RPMI8226 (cell line): Measurements from ENCODE around the gene ZCCHC10.
"Not testable (repeated sequence)": the region's sequence is repeated elsewhere in the genome, so short reads cannot be mapped to it uniquely, and the experiment has no call there.

ENCODE experiments used
- DNase-seq: peaks from one replicate; pipeline ENCODE4 v3.0.0-alpha.2; 2015

Gene ZCCHC10

DNA sequence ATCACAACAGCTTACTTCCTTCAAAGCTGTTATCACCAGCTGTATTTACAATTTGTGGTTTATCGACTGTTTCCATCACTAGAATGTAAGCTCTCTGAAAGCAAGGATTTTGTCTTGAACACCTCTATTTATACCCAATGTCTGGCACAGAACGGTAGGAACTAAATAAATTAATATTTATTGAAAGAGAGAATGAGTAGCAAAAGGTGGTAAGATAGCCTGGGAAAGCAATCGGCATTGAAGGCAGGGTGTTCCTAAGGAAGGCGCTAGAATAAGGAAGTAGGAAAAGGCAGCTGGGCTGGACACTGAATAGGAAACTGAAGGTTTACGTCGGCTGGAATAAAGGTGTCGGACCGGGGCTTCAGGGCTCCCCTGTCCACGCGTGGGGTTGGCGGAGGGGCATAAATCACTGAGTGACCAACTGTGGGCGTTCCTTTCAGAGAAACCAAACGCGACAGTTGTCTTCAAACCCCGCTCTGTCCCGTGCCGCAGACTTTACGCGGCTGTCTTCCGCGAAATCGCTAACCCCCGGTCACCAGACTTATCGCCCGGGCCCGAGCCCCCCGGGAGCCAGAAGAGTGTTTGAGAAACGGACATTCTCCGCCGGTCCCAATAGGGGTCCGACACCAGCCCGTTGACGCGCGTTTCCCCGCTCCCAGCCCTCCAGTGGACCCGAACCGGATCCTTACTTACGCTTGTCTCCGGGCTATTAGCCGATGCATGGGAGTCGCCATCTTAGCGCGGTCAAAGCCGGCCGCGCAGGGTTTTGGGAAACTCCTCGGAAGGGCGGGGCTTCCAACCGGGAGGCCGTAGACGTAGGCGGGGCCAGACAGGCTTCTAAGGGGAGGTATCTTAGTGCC lies at the start of gene ZCCHC10:
TSS of gene ZCCHC10 (minus strand) at position 746 of the 860 bp plus-strand sequence. CDS start at position 734, 12 bp downstream.
- DNase-seq = peak; percentile 93

DNA sequence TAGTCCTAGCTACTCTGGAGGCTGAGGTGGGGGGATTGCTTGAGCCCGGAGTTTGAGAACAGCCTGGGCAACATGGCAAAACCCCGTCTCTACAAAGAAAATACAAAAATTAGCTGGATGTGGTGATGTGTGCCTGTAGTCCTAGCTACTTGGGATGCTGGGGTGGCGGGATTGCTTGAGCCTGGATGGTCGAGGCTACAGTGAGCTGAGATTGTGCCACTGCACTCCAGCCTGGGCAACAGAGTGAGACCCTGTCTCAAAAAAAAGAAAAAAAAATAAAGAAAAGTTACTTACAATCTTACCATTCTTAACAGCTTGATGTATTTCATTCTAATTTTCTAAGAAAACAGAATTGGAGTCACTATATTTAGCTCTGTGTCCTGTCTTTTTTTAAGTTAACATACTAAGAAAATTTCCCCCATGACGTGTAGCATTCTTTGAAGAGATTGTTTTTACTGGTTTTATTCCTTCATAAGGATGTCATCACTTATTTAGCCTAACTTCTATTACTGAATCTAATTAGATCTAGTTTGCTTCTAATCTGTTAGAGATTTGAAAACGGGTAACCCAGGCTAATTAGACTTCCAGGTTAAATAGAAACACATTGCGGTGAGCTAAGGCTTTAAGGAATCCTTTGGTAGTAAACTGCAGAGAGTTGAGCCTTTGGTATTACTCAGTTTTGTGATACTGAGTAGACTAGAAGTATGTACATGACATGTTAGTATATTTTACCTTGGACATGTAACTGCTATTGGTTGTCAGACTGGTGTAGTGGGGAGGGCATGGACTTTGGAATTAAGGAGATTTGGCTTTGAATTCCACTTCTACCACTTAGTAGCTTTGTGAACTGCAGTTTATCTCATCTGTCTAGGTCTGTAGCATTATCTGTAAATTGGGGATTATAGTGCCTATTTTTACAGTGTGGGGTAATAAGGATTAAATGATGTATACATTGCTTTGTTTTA lies 49.5 kb upstream of the ZCCHC10 start:
- no peak for DNase-seq

DNA sequence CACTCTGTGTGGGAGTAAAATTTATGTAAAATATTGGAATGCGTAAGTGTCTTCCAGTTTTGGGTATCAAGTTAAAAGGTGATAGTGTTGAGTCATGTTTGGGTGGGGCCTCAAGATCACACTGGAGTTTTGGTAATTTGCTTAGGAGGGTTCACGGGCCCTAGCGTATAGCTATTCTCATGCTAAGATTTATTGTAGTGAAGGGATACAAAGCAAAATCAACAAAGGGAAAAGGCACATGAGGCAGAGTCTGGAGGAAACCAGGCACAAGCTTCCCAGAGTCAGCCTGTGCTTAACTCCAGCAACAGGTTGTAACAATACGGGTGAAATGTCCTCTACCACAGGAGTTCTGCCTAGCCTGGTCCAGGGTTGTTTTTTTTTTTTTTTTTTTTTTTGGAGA lies 45.7 kb upstream of the ZCCHC10 start:
- DNase-seq = no peak

GRCh38 chr5:133066045-133066444 lies 39.7 kb upstream of the ZCCHC10 start:
- DNase-seq = no peak

- no peak for DNase-seq
These were observed 39.1 kb upstream of the ZCCHC10 start for GRCh38 chr5:133065471-133065870.

- DNase-seq = peak; percentile 70
These were observed 37.6 kb upstream of the ZCCHC10 start for GRCh38 chr5:133063965-133064364.

DNA sequence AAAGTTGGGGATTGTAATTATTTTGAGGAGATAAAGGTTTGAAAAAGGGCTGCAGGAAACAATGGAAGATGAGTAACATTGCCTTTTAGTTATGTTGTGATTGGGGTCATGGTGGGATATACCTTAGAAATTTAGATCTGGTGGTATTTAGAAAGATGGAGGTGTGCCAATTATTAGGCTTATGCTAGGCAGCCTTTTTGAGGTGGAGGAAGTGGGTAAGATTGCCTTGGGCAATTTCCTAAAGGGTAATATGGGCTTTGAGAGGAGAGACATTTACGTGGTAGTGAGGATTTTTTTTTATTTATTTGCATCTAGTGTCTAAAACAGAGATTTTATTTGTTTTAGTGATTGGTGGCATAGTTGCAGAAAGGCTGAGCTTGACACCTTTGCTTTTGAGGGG lies 35.9 kb upstream of the ZCCHC10 start:
- no peak for DNase-seq

DNA sequence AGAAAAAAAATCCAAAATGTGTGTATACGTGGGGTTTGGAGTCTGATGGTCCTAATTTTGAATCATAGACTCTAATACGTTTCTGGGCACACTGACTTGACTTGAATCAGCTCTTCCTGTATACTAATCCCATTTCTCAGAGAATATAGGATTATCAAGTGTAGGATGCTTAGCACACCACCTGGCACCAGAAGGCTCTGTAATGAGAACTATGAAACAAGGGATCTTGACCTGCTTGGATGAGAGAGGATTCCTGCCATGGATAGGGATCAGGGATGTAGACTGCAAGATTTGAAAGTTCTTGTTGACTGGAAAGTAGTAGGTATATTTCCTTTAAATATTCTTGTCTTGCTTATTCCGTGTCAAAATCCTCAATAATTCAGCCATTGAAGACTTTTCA lies 33.3 kb upstream of the ZCCHC10 start:
- DNase-seq = no peak

GRCh38 chr5:133056891-133057290 lies 30.5 kb upstream of the ZCCHC10 start:
- DNase-seq = no peak

DNA sequence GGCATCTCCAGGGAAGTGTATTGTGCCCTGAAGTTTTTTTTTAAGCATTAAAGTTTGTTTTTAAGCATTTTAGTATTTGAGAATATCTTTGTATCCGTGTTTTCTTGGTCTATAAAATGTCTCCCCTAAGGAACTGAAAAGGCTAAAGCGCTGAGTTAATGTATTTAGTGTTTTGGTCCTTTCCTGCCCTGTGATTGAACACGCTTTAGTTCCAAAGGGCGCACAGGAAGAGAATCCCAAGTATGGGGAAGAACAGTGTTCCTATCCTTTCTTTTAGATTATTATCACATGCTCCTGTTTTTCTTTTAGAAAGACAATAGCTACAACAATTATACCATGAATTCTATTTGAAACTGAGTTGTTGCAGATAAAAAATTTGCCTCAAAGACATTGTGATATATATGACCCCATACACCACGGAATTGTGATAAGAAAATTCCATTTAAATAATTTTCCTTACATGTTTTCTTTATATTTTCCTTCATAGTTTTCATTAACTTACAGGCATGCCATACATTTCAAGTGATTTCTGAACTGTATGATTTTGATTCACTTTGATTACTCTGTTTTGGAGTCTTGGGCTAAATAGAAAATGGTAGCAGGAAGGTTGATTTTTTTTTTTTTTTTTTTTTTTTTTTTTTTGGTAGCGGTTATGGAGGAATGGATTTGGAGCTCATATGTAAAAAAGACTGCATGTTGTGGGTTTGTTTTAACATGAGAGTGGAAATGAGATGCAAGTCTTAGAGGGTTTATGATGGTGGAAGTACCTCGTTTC lies 28.5 kb upstream of the ZCCHC10 start:
- no peak for DNase-seq

- no peak for DNase-seq
These were observed 27.1 kb upstream of the ZCCHC10 start for GRCh38 chr5:133053448-133053847.

- peak; percentile 82 for DNase-seq
These were observed 26.2 kb upstream of the ZCCHC10 start for GRCh38 chr5:133052317-133053175.

DNA sequence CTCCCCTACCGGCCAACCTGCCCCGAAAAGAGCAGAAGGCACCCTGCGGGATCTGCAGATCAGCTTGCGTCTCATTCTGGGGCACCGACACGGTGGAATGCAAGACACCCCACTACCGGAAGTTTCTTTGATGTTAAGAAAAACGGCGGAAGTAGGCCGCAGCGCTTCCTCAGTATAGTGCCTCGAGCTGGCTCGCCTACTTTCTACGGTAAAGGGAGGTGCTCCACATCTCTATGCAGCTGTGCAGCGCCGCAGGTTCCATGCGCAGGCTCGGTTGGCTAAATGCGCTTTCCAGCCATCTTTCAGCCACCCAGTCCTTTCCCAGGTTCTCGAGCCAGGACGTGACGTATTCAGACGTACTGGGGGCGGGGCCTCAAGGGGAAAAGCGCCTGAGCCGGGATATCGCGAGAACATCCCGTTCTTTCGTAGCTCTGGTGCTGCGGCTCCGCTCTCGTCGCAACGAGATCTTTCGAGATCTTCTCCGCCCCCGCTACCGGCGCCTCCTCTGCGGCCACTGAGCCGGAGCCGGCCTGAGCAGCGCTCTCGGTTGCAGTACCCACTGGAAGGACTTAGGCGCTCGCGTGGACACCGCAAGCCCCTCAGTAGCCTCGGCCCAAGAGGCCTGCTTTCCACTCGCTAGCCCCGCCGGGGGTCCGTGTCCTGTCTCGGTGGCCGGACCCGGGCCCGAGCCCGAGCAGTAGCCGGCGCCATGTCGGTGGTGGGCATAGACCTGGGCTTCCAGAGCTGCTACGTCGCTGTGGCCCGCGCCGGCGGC lies 25.4 kb upstream of the ZCCHC10 start, which contains the start of gene HSPA4:
TSS of gene HSPA4 (plus strand) at position 472 of the 775 bp plus-strand sequence. CDS start at position 710, 238 bp downstream.
- DNase-seq = peak; percentile 99

GRCh38 chr5:133051061-133051541 lies 24.8 kb upstream of the ZCCHC10 start:
- DNase-seq = no peak

GRCh38 chr5:133050521-133050920 lies 24.2 kb upstream of the ZCCHC10 start:
- DNase-seq = peak; percentile 32

DNA sequence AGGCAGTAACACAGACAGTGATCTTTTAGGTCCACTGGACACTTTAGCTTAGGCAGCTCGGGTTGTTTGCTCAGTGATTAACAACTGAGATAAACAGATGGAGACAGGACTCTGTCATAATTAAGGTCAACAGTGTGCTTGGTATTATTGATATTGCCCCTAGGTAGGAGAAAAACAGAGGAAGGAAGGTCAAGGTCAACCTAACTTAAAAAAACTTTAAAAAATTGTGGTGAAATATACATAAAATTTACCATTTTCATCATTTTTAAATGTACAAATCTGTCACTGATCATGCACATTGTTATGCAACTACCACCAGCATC lies 23.3 kb upstream of the ZCCHC10 start:
- DNase-seq = no peak

GRCh38 chr5:133048993-133049725 lies 22.8 kb upstream of the ZCCHC10 start:
- no peak for DNase-seq

GRCh38 chr5:133047404-133047803 lies 21.1 kb upstream of the ZCCHC10 start:
- DNase-seq = no peak

- not testable (repeated sequence) for DNase-seq
These were observed 20.2 kb upstream of the ZCCHC10 start for GRCh38 chr5:133046560-133046959.

- no peak for DNase-seq
These were observed 15.6 kb upstream of the ZCCHC10 start for GRCh38 chr5:133041910-133042309.
